Kidney (tissue), 22 donors: ENCODE measurements around the gene HPS6. TPM values are rescaled to one million over a fixed set of nuclear protein-coding genes. Genes with fewer than 3 reads are reported as not detected.

ENCODE experiments used
- DNase-seq, 5 donors: peaks; one replicate each; pipeline ENCODE4 v3.0.0-alpha.2; 2013 to 2020
- FAIRE-seq: peaks from 2 replicates; lab custom pipeline; 2012; peaks lifted over from hg19 to GRCh38; lab: Jason Lieb, UNC
- H3K27ac ChIP-seq, 2 donors: one replicate each; pipeline ENCODE4 v1.7.0; 2013; ENCODE audit warnings: low read depth in 2 of 2, low read length in 2 of 2, inconsistent platforms in 1 of 2
- H3K27me3 ChIP-seq: one replicate; pipeline ENCODE4 v1.7.1; 2013; ENCODE audit warnings: low read length, inconsistent platforms; ENCODE audit not compliant: control insufficient read depth, insufficient read depth
- H3K36me3 ChIP-seq, 3 donors: one replicate each; pipeline versions ENCODE4 v1.7.0 to v1.7.1; 2013; ENCODE audit warnings: low read length in 3 of 3, control low read depth in 1 of 3, inconsistent platforms in 1 of 3; ENCODE audit not compliant: insufficient read depth in 3 of 3, control insufficient read depth in 2 of 3
- H3K4me1 ChIP-seq, 3 donors: one replicate each; pipeline versions ENCODE4 v1.7.0 to v1.7.1; 2013; ENCODE audit warnings: low read length in 3 of 3, inconsistent platforms in 1 of 3, low read depth in 1 of 3; ENCODE audit not compliant: control insufficient read depth in 2 of 3, insufficient read depth in 2 of 3
- H3K4me3 ChIP-seq, 3 donors: one replicate each; pipeline versions ENCODE4 v1.7.0 to v1.8.1; 2013; ENCODE audit warnings: low read length in 3 of 3, control low read depth in 1 of 3, inconsistent platforms in 1 of 3
- H3K9ac ChIP-seq, 3 donors: one replicate each; pipeline versions ENCODE4 v1.7.0 to v1.7.1; 2013; ENCODE audit warnings: low read length in 3 of 3, control low read depth in 1 of 3, inconsistent platforms in 1 of 3
- H3K9me3 ChIP-seq, 3 donors: one replicate each; pipeline versions ENCODE4 v1.7.0 to v1.7.1; 2013; ENCODE audit warnings: low read length in 3 of 3, control low read depth in 1 of 3, inconsistent platforms in 1 of 3; ENCODE audit not compliant: control insufficient read depth in 2 of 3, insufficient read depth in 1 of 3
- intact Hi-C: fragments of 100-400 bp; cut with DNase I; formaldehyde crosslinking; loops from one replicate; pipeline ENCODE4 v1.11.1; 2022
- long read RNA-seq, 10 donors: library from polyadenylated mRNA in 1 of 10; unstranded in 1 of 10; transcript quantifications; one replicate each; pipeline ENCODE4 v2.0.0 and lab custom pipeline, GENCODE V29; 2021 to 2026
- polyA plus RNA-seq: library from polyadenylated mRNA; stranded (reverse); fragments of 350-450 nt; fragmentation: Illumina TruSeq; extraction: RNeasy Lipid Tissue Mini Kit (QIAGEN cat#74804); gene quantifications from one replicate; pipeline ENCODE4 v1.2.3, GENCODE V29; 2014; ENCODE audit warnings: low read depth, low replicate concordance; ENCODE audit not compliant: insufficient read depth
- total RNA-seq: library from RNA; stranded (reverse); fragmentation: NEBNext Ultra II Directional; extraction: Animal tissue kit (Norgen Biotek cat#: 25700); gene quantifications from one replicate; pipeline ENCODE4 v1.2.1, GENCODE V29; 2021
- TF ChIP-seq, protein P1 (sequence below): IDR thresholded peaks from 3 replicates; pipeline ENCODE4 v1.5.1; 2012; ENCODE audit warnings: mild to moderate bottlenecking, moderate library complexity, borderline replicate concordance; ENCODE audit not compliant: insufficient read depth; ENCODE audit errors: extremely low read depth
- donor health status: control.
- donor health status: control.
- donor health status: control.
- donor health status: control.
- donor health status: control.
- donor health status: DM: yes; HTN: yes; CAD: no.
- donor health status: Normal renal cell carcinoma (clear cell type).

Gene HPS6
- total RNA-seq (20.0 TPM), polyA plus RNA-seq (11.9 TPM)
- long read RNA-seq, donor 1, transcript HPS6-201 (1 exons, 2,649 nt): major isoform, 9 of 9 reads
- long read RNA-seq, donor 1, partial matches to known transcripts: 0 of 9 reads
- long read RNA-seq, donor 1, other reads (novel, unspliced or antisense): 0 of 9 reads
- long read RNA-seq, donor 2, transcript HPS6-201 (1 exons, 2,649 nt): major isoform, 9 of 9 reads
- long read RNA-seq, donor 2, partial matches to known transcripts: 0 of 9 reads
- long read RNA-seq, donor 2, other reads (novel, unspliced or antisense): 0 of 9 reads
- long read RNA-seq, donor 3, transcript HPS6-201 (1 exons, 2,649 nt): major isoform, 11 of 11 reads
- long read RNA-seq, donor 3, partial matches to known transcripts: 0 of 11 reads
- long read RNA-seq, donor 3, other reads (novel, unspliced or antisense): 0 of 11 reads
- long read RNA-seq, donor 4, transcript HPS6-201 (1 exons, 2,649 nt): major isoform, 6 of 6 reads
- long read RNA-seq, donor 4, partial matches to known transcripts: 0 of 6 reads
- long read RNA-seq, donor 4, other reads (novel, unspliced or antisense): 0 of 6 reads
- long read RNA-seq, donor 5, partial matches to known transcripts: 0 of 2 reads
- long read RNA-seq, donor 5, other reads (novel, unspliced or antisense): 0 of 2 reads
- long read RNA-seq, donor 6, transcript HPS6-201 (1 exons, 2,649 nt): major isoform, 12 of 12 reads
- long read RNA-seq, donor 6, partial matches to known transcripts: 0 of 12 reads
- long read RNA-seq, donor 6, other reads (novel, unspliced or antisense): 0 of 12 reads
- long read RNA-seq, donor 7, transcript HPS6-201 (1 exons, 2,649 nt): major isoform, 46 of 46 reads
- long read RNA-seq, donor 7, partial matches to known transcripts: 0 of 46 reads
- long read RNA-seq, donor 7, other reads (novel, unspliced or antisense): 0 of 46 reads
- long read RNA-seq, donor 8, transcript HPS6-201 (1 exons, 2,649 nt): major isoform, 10 of 10 reads
- long read RNA-seq, donor 8, partial matches to known transcripts: 0 of 10 reads
- long read RNA-seq, donor 8, other reads (novel, unspliced or antisense): 0 of 10 reads
- long read RNA-seq, donor 9, transcript HPS6-201 (1 exons, 2,649 nt): major isoform, 12 of 12 reads
- long read RNA-seq, donor 9, partial matches to known transcripts: 0 of 12 reads
- long read RNA-seq, donor 9, other reads (novel, unspliced or antisense): 0 of 12 reads
- long read RNA-seq, donor 10, transcript HPS6-201 (1 exons, 2,649 nt): major isoform, 8 of 8 reads
- long read RNA-seq, donor 10, partial matches to known transcripts: 0 of 8 reads
- long read RNA-seq, donor 10, other reads (novel, unspliced or antisense): 0 of 8 reads

DNA sequence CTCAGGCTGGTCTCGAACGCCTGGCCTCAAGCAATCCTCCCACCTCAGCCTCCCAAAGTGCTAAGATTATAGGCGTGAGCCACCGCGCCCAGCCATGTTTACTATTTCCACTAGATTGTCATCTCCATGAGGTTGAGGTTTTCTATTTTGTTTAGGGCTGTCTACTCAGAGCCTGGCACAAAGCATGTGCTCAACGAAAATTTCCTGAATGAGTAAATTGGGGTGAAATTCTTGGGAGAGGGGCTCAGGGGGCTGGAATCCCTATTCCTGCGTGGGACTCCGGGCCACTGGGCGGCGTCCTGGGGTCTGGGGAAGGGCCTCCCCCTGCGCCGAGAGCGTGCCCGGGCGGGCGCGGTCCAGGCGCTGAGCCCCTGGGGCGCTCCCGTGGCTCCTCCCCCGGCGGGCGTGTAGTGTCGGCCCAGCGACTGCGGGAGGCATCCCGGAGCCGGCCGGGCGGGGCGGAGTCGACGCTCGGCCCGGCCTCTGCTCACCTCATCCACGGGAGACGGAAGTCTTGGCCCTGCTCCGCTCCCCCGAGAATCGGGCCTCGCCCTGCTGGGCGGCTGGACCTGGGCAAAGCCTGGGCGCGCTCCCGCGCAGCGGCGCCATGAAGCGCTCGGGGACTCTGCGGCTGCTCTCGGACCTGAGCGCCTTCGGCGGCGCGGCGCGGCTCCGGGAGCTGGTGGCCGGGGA is at the start of gene HPS6:
HPS6 (plus strand) TSS at position 482 of the 693 bp plus-strand sequence; CDS start at position 608, 126 bp downstream.
- Histone ChIP-seq H3K27me3 (no peaks in the 10 kb centered on the region), H3K27ac (peak within 1 kb of the TSS; percentile 78 to 86), H3K4me3 (peak within 1 kb of the TSS; percentile 53 to 82 (median 75)), H3K9ac (peak within 1 kb of the TSS; percentile 13 to 76 (median 67)), H3K4me1 (peaks cover 0 to 21% (median 6%) of the 10 kb centered on the region in 3 donors), H3K9me3 (no peaks in the 10 kb centered on the region), H3K36me3 (peaks cover 0 to 4% (median 0%) of the 10 kb centered on the region in 3 donors)
- FAIRE-seq (no peak), DNase-seq (peak; percentile 89 to 96 (median 94))
- TF ChIP-seq, protein P1, sequence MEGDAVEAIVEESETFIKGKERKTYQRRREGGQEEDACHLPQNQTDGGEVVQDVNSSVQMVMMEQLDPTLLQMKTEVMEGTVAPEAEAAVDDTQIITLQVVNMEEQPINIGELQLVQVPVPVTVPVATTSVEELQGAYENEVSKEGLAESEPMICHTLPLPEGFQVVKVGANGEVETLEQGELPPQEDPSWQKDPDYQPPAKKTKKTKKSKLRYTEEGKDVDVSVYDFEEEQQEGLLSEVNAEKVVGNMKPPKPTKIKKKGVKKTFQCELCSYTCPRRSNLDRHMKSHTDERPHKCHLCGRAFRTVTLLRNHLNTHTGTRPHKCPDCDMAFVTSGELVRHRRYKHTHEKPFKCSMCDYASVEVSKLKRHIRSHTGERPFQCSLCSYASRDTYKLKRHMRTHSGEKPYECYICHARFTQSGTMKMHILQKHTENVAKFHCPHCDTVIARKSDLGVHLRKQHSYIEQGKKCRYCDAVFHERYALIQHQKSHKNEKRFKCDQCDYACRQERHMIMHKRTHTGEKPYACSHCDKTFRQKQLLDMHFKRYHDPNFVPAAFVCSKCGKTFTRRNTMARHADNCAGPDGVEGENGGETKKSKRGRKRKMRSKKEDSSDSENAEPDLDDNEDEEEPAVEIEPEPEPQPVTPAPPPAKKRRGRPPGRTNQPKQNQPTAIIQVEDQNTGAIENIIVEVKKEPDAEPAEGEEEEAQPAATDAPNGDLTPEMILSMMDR: peak; percentile 4
- intact Hi-C loops: no loop called here

DNA sequence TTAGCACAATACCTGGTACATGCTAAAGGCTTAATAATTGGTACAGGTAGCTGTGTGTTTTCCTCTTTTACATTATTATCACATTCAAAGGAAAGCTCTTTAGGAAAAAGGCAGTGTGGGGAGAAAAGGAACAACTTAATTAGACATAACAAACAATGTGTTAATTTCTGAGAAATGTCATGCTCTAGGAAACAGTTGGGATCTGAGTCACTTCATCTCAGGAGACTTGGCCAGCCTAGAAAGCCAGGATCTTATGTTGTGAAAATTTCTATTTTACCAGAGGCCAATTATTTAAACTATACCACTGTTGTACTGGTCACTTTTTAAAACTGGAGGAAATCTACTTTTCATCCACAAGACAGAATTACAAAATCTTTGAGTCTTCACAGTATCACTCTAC is 48.7 kb upstream of the HPS6 start:
- TF ChIP-seq, protein P1: no peak
- no peaks in the 10 kb centered on the region for H3K27me3 ChIP-seq
- FAIRE-seq (no peak), DNase-seq (no peak)
- no peak overlapping the region for H3K9ac ChIP-seq
- H3K36me3 ChIP-seq: peaks cover 0 to 18% (median 13%) of the 10 kb centered on the region in 3 donors
- no peak overlapping the region for H3K4me3 ChIP-seq
- no peaks in the 10 kb centered on the region for H3K4me1 ChIP-seq
- intact Hi-C loops: no loop called here
- H3K27ac ChIP-seq: no peak overlapping the region
- no peaks in the 10 kb centered on the region for H3K9me3 ChIP-seq

DNA sequence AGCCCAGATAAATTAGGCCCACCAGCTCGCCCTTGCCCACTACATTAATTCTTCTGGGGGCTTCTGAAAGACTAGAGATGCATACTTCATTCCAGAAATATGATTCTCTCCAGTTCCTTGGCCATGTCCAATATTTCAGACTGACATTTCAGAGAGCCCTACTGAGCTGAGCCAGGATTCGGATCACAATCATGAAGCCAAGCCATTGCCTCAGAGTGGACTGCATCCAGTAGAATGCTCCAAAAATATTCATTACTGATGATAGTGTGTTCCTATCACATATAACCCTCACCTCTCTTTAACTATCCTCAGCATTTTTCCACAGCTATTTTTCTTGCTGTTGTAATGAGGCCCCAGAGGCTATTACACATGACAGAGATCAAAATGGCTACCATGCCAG is 47.9 kb upstream of the HPS6 start:
- peaks cover 0 to 18% (median 10%) of the 10 kb centered on the region in 3 donors for H3K36me3 ChIP-seq
- intact Hi-C loops: no loop called here
- no peak overlapping the region for H3K27ac ChIP-seq
- no peaks in the 10 kb centered on the region for H3K4me1 ChIP-seq
- H3K9me3 ChIP-seq: no peaks in the 10 kb centered on the region
- H3K9ac ChIP-seq: no peak overlapping the region
- FAIRE-seq (no peak), DNase-seq (no peak)
- no peak overlapping the region for H3K4me3 ChIP-seq
- H3K27me3 ChIP-seq: no peaks in the 10 kb centered on the region
- TF ChIP-seq, protein P1: no peak
